RWPE1 (cell line): ENCODE results near the gene VARS1.
A peak's percentile ranks its signal among the peaks of the same experiment; 100 is the strongest.

Experiments used
- CTCF ChIA-PET: fragments of 350-600 bp; sonication (Branson Sonifier 250); formaldehyde crosslinking; extraction: SDS; loops from one replicate; lab custom pipeline; 2021; lab: Yijun Ruan, JAX
- POLR2A ChIA-PET: fragments of 400-600 bp; formaldehyde crosslinking; extraction: SDS; loops from one replicate; lab custom pipeline; 2020; ENCODE audit warnings: antibody characterized with exemption; ENCODE audit not compliant: low non-redundant PET; lab: Yijun Ruan, JAX
- DNase-seq: peaks from one replicate; pipeline ENCODE4 v3.0.0; 2012; ENCODE audit warnings: low spot score
- H3K27ac ChIP-seq: fragments of 450-650 bp; 2 replicates; pipeline ENCODE4 v1.5.1; 2017
- TF ChIP-seq, protein P1 (sequence below): fragments of 450-650 bp; conservative IDR thresholded peaks from 2 replicates; pipeline ENCODE4 v1.5.1; 2017; ENCODE audit warnings: low read depth, mild to moderate bottlenecking

Gene VARS1

DNA sequence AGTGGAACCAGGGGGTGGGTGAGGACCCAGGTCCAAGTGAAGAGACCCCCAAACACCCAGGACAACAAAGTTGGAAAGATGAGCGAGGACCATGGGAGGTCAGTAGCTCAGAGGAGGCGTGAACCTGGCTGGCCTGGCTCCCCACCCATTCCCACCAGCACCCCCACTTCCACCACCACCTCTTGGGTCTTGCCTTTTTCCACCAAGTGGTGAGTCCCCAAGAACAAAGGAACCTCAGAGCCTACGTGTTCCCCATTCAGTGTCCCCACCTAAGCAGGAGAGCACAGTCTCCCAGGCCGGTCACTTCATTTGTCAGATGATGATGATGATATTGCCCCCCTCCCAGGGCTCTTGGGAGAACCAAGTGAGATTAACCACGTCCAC, 17.9 kb downstream of the VARS1 start:
- no peak for DNase-seq
- ChIA-PET POLR2A (no interaction called here), CTCF (interaction anchor here (0.5 to 0.7 kb wide), 2 partner anchors 13 to 36 kb away, joined by 3 read pairs; no protein-coding TSS in a partner anchor)
- H3K27ac ChIP-seq, result peak overlapping the region; percentile 89
- TF ChIP-seq, protein P1, sequence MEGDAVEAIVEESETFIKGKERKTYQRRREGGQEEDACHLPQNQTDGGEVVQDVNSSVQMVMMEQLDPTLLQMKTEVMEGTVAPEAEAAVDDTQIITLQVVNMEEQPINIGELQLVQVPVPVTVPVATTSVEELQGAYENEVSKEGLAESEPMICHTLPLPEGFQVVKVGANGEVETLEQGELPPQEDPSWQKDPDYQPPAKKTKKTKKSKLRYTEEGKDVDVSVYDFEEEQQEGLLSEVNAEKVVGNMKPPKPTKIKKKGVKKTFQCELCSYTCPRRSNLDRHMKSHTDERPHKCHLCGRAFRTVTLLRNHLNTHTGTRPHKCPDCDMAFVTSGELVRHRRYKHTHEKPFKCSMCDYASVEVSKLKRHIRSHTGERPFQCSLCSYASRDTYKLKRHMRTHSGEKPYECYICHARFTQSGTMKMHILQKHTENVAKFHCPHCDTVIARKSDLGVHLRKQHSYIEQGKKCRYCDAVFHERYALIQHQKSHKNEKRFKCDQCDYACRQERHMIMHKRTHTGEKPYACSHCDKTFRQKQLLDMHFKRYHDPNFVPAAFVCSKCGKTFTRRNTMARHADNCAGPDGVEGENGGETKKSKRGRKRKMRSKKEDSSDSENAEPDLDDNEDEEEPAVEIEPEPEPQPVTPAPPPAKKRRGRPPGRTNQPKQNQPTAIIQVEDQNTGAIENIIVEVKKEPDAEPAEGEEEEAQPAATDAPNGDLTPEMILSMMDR, result no peak

GRCh38 chr6:31776989-31777666, 18.4 kb downstream of the VARS1 start, which contains the start of gene VWA7:
TSS of gene VWA7 (minus strand) at chr6:31777328. CDS start at chr6:31776779, 549 bp downstream.
- CTCF ChIA-PET, result interaction anchor here (0.5 to 0.7 kb wide), 2 partner anchors 14 to 37 kb away, joined by 3 read pairs; no protein-coding TSS in a partner anchor
- peak; percentile 94 for DNase-seq
- POLR2A ChIA-PET, result no interaction called here
- TF ChIP-seq, protein P1, result no peak
- H3K27ac ChIP-seq, result peak within 1 kb of the TSS; percentile 89

DNA sequence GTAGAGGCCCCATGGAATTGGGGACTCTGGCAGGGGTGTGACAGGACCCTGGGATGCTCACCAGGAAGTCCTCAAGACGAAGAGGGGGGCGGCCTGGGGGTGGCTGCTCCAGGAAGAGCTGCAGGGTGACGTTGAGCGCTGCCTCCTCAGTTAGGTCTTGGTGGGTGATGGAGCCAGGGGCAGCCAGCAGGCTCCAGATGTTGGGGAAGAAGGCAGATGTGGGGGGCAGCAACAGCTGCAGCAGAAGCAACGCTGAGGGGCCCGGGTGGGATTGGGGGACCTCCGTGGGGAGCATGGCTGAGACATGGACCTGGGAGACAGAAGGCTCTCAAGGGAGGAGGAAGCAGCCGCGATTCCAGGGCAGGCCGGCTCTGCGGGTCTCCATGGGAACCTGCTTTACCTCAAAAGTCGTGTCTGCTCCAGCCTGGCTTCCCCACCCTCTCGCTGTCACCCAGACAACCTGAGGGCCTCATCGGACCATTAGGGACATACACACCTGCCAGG, 19.0 kb downstream of the VARS1 start:
- H3K27ac ChIP-seq, result peak overlapping the region; percentile 89
- TF ChIP-seq, protein P1, result no peak
- CTCF ChIA-PET, result no interaction called here
- peak; percentile 27 for DNase-seq
- POLR2A ChIA-PET, result no interaction called here

DNA sequence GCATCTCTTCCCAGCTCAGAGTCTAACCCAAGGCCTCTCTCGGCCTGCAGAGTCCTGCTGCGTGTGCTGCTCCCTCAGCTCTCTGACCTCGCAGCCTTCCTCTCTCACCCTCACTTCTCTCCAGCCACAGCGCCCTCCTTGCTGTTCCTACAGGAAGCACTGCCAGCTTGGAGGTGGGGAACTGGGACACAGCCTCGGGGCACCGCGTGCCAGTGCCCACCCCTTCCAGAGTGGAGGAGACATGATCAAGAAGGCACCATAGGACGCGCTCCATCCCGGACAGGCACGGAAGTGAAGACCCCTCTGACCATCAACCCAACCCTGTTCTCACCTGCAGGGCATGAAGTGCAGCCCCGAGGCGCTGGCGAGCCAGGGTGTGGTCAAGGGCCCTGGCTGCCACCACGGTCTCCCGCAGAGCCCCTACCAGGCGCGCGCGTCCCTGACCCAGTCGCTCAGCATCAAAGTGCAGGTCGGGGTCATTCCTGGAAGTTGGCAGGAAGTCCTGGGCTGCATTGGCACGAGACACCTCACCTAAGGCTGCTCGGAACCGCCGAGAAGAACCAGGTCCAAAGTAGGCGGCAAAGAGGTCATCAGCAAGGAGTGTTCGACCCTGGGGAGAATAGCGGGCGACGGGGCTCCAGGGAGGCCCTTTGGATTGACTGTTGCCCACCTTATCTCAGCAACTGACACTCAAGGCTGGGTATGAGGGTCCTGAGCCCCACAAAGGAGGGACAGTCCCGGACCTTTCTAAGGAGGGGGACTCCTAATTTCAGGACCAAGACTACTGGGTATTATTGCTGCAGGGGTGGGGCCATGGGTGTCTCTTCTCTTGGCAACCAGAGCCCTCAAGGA, 19.7 kb downstream of the VARS1 start:
- TF ChIP-seq, protein P1, result no peak
- ChIA-PET POLR2A (no interaction called here), CTCF (interaction anchor here (1.0 to 1.6 kb wide), 2 partner anchors 15 to 54 kb away, joined by 3 to 4 read pairs; no protein-coding TSS in a partner anchor)
- DNase-seq, result no peak
- H3K27ac ChIP-seq, result peak overlapping the region; percentile 89

DNA sequence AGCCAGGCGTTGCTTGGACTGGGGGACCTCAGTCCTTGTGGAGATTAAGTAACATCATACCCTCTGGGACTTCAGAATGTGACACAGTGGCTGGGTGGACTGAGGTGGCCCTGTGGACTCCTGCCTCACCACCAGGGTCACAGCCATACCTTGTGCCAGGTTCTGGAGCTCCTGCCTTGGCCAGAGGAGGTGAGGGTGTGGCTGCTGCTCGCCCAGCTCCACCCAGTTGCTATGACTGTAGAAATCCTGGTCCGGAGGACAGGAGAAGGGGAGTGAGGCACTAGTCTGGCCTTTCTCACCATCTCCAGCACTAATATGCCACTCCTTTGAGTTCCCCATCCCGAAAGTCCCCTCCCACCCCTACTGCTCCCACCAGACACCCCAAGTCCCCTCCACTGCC, 20.4 kb downstream of the VARS1 start:
- DNase-seq, result peak; percentile 26
- POLR2A ChIA-PET, result no interaction called here
- CTCF ChIA-PET, result interaction anchor here (0.6 to 1.6 kb wide), 3 partner anchors 16 to 55 kb away, joined by 3 to 8 read pairs (median 4); no protein-coding TSS in a partner anchor
- peak overlapping the region; percentile 89 for H3K27ac ChIP-seq
- TF ChIP-seq, protein P1, result no peak

DNA sequence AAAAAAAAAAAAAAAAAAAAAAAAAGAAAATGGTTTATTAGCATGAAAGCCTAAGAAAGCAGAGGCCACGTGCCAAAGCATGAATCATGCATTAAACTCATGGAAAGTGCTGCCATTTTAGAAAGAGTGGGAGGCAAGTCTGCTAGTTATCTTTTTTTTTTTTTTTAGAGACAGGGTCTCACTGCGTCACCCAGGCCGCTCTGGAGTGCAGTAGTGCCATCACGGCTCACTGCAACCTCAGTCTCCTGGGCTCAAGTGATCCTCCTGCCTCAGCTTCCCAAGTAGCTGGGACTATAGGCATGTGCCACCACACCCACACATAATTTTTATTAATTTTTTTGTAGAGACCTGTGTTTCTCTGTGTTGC, 23.6 kb downstream of the VARS1 start:
- ChIA-PET CTCF (interaction anchor here (0.7 kb wide), 1 partner anchor 11 kb away, joined by 3 read pairs; no protein-coding TSS in a partner anchor), POLR2A (no interaction called here)
- H3K27ac ChIP-seq, result peak overlapping the region; percentile 38
- no peak for DNase-seq
- TF ChIP-seq, protein P1, result no peak
